OCI-LY7 (cell line): ENCODE measurements around the gene MANBA. TPM values are rescaled to one million over a fixed set of nuclear protein-coding genes. Genes with fewer than 3 reads are reported as not detected.
A peak's percentile ranks its signal among the peaks of the same experiment; 100 is the strongest.

ENCODE experiments used
- BruUV-seq: library from RNA; stranded (reverse); fragments of 400-500 nt; replicated peaks from 2 replicates; lab custom pipeline; 2021; lab: Mats Ljungman, UMichigan
- CTCF ChIA-PET: fragments of 300-600 bp; sonication (Branson Sonifier 250); formaldehyde crosslinking; loops from one replicate; lab custom pipeline; 2022; ENCODE audit warnings: antibody characterized with exemption; ENCODE audit not compliant: unreplicated experiment; lab: Charles Lee
- POLR2A ChIA-PET: fragments of 300-600 bp; sonication (Branson Sonifier 250); formaldehyde crosslinking; loops from one replicate; lab custom pipeline; 2022; ENCODE audit warnings: antibody characterized with exemption; lab: Charles Lee
- DNase-seq: peaks from one replicate; pipeline ENCODE4 v3.0.0-alpha.2; 2015; ENCODE audit warnings: low spot score
- H2AFZ ChIP-seq: fragments of 200-600 bp; sonication (generic), shearing (Covaris generic); 2 replicates; pipeline ENCODE4 v1.6.1; 2014; ENCODE audit warnings: mild to moderate bottlenecking, antibody characterized with exemption, low read length, moderate library complexity
- H3K27ac ChIP-seq: fragments of 200-600 bp; sonication (generic); 2 replicates; pipeline ENCODE4 v1.5.1; 2014; ENCODE audit warnings: mixed run types, low read depth, mild to moderate bottlenecking, moderate library complexity, low read length, inconsistent platforms; ENCODE audit not compliant: poor library complexity, severe bottlenecking
- H3K36me3 ChIP-seq: fragments of 200-600 bp; sonication (generic); 2 replicates; pipeline ENCODE4 v1.6.1; 2014; ENCODE audit warnings: mild to moderate bottlenecking, antibody characterized with exemption, low read length, moderate library complexity, mixed read lengths; ENCODE audit not compliant: insufficient read depth
- H3K4me1 ChIP-seq: fragments of 200-600 bp; sonication (generic); 2 replicates; pipeline ENCODE4 v1.5.1; 2014; ENCODE audit warnings: mild to moderate bottlenecking, low read length; ENCODE audit not compliant: insufficient read depth, poor library complexity, severe bottlenecking
- H3K4me2 ChIP-seq: fragments of 200-600 bp; sonication (generic); 2 replicates; pipeline ENCODE4 v1.6.1; 2014; ENCODE audit warnings: mild to moderate bottlenecking, low read length
- H3K4me3 ChIP-seq: fragments of 200-600 bp; sonication (generic); 2 replicates; pipeline ENCODE4 v1.5.1; 2014; ENCODE audit warnings: mild to moderate bottlenecking, low read depth, low read length; ENCODE audit not compliant: poor library complexity, severe bottlenecking
- H3K79me2 ChIP-seq: fragments of 200-600 bp; sonication (generic); 2 replicates; pipeline ENCODE4 v1.6.1; 2016; ENCODE audit warnings: low read depth, mild to moderate bottlenecking, low read length, moderate library complexity, mixed read lengths; ENCODE audit not compliant: insufficient read depth
- H3K9me2 ChIP-seq: fragments of 200-600 bp; sonication (generic); 2 replicates; pipeline ENCODE4 v1.6.1; 2016; ENCODE audit warnings: mild to moderate bottlenecking, low read length, mixed read lengths; ENCODE audit not compliant: insufficient read depth
- H3K9me3 ChIP-seq: fragments of 200-600 bp; sonication (generic); 2 replicates; pipeline ENCODE4 v1.6.1; 2014; ENCODE audit warnings: mild to moderate bottlenecking, mixed run types, low read length, mixed read lengths
- H4K20me1 ChIP-seq: fragments of 200-600 bp; sonication (generic); 2 replicates; pipeline ENCODE4 v1.6.1; 2014; ENCODE audit warnings: mild to moderate bottlenecking, antibody characterized with exemption, low read length, moderate library complexity, mixed read lengths; ENCODE audit not compliant: insufficient read depth
- EZH2phosphoT487 ChIP-seq: fragments of 200-600 bp; sonication (generic); IDR thresholded peaks from 2 replicates; pipeline ENCODE4 v1.6.1; 2018; ENCODE audit warnings: low read depth, borderline replicate concordance, mild to moderate bottlenecking, mixed run types, antibody characterized with exemption, low read length, moderate library complexity, mixed read lengths
- intact Hi-C: fragments of 100-400 bp; cut with micrococcal nuclease; formaldehyde crosslinking; loops from one replicate; pipeline ENCODE4 v1.10.0; 2022; ENCODE audit not compliant: unreplicated experiment
- total RNA-seq, 2 experiments: library from RNA; depleted of rRNA in 1 of 2; stranded (reverse); fragments of >200 nt in 1 of 2; shearing (Covaris generic) in 1 of 2; gene quantifications; 2 replicates each; pipeline ENCODE4 v1.2.3, GENCODE V29; 2014 to 2022
- TF ChIP-seq, protein P1 (sequence below): fragments of 200-600 bp; sonication (generic); conservative IDR thresholded peaks from 2 replicates; pipeline ENCODE4 v1.5.1; 2014; ENCODE audit warnings: mild to moderate bottlenecking, antibody characterized with exemption, low read length, moderate library complexity, mixed read lengths

The MANBA gene
- total RNA-seq, 2 experiments from 2014 or later: 22.8 to 30.0 TPM

GRCh38 chr4:102612210-102612609 is 148.6 kb downstream of the MANBA start:
- POLR2A ChIA-PET: interaction anchor here (0.7 to 1.0 kb wide), 2 partner anchors 69 to 428 kb away, joined by 3 read pairs; no protein-coding TSS in a partner anchor

GRCh38 chr4:102610476-102610875 is 150.3 kb downstream of the MANBA start:
- intact Hi-C loops: no loop called here
- CTCF ChIA-PET: no interaction called here
- BruUV-seq: no TSS peak

More at GRCh38 chr4:102612210-102612609, 148.6 kb downstream of the MANBA start:
- Histone ChIP-seq H3K4me2 (no peak overlapping the region), H3K4me3 (no peak overlapping the region), H3K79me2 (no peaks in the 10 kb centered on the region), H2AFZ (no peak overlapping the region), H3K4me1 (peaks cover 5% of the 10 kb centered on the region), H4K20me1 (no peaks in the 10 kb centered on the region), H3K9me2 (no peaks in the 10 kb centered on the region), H3K36me3 (peaks cover 83% of the 10 kb centered on the region), H3K9me3 (no peaks in the 10 kb centered on the region), H3K27ac (no peak overlapping the region)
- CTCF ChIA-PET: interaction anchor here (0.6 kb wide), 1 partner anchor 134 kb away, joined by 3 read pairs; no protein-coding TSS in a partner anchor
- no peak for DNase-seq
- BruUV-seq: no TSS peak
- TF ChIP-seq, protein P1, sequence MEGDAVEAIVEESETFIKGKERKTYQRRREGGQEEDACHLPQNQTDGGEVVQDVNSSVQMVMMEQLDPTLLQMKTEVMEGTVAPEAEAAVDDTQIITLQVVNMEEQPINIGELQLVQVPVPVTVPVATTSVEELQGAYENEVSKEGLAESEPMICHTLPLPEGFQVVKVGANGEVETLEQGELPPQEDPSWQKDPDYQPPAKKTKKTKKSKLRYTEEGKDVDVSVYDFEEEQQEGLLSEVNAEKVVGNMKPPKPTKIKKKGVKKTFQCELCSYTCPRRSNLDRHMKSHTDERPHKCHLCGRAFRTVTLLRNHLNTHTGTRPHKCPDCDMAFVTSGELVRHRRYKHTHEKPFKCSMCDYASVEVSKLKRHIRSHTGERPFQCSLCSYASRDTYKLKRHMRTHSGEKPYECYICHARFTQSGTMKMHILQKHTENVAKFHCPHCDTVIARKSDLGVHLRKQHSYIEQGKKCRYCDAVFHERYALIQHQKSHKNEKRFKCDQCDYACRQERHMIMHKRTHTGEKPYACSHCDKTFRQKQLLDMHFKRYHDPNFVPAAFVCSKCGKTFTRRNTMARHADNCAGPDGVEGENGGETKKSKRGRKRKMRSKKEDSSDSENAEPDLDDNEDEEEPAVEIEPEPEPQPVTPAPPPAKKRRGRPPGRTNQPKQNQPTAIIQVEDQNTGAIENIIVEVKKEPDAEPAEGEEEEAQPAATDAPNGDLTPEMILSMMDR: no peak
- no peak for TF ChIP-seq EZH2phosphoT487
- intact Hi-C loops: no loop called here

GRCh38 chr4:102610007-102610406 is 150.8 kb downstream of the MANBA start:
- H3K4me2 ChIP-seq: no peak overlapping the region
- intact Hi-C loops: no loop called here
- POLR2A ChIA-PET: interaction anchor here (0.7 kb wide), 1 partner anchor 65 kb away, joined by 3 read pairs; no protein-coding TSS in a partner anchor
- no TSS peak for BruUV-seq
- H3K9me2 ChIP-seq: no peaks in the 10 kb centered on the region
- H3K36me3 ChIP-seq: peaks cover 91% of the 10 kb centered on the region
- DNase-seq: peak; percentile 38
- no peak overlapping the region for H2AFZ ChIP-seq
- no peaks in the 10 kb centered on the region for H3K9me3 ChIP-seq
- no peaks in the 10 kb centered on the region for H3K79me2 ChIP-seq
- H3K4me3 ChIP-seq: no peak overlapping the region
- H3K27ac ChIP-seq: no peak overlapping the region
- CTCF ChIA-PET: no interaction called here
- H4K20me1 ChIP-seq: no peaks in the 10 kb centered on the region
- TF ChIP-seq, protein P1: peak; percentile 77
- no peak for TF ChIP-seq EZH2phosphoT487
- H3K4me1 ChIP-seq: no peaks in the 10 kb centered on the region

More at GRCh38 chr4:102610476-102610875, 150.3 kb downstream of the MANBA start:
- Histone ChIP-seq H3K9me2 (no peaks in the 10 kb centered on the region), H3K9me3 (no peaks in the 10 kb centered on the region), H3K36me3 (peaks cover 91% of the 10 kb centered on the region), H4K20me1 (no peaks in the 10 kb centered on the region), H3K4me3 (no peak overlapping the region), H3K4me1 (no peaks in the 10 kb centered on the region), H2AFZ (no peak overlapping the region), H3K79me2 (no peaks in the 10 kb centered on the region), H3K27ac (no peak overlapping the region), H3K4me2 (no peak overlapping the region)
- POLR2A ChIA-PET: no interaction called here
- TF ChIP-seq, protein P1: no peak
- no peak for TF ChIP-seq EZH2phosphoT487
- DNase-seq: no peak
